ENCODE data around the gene CLEC16A.

CLEC16A gene

DNA sequence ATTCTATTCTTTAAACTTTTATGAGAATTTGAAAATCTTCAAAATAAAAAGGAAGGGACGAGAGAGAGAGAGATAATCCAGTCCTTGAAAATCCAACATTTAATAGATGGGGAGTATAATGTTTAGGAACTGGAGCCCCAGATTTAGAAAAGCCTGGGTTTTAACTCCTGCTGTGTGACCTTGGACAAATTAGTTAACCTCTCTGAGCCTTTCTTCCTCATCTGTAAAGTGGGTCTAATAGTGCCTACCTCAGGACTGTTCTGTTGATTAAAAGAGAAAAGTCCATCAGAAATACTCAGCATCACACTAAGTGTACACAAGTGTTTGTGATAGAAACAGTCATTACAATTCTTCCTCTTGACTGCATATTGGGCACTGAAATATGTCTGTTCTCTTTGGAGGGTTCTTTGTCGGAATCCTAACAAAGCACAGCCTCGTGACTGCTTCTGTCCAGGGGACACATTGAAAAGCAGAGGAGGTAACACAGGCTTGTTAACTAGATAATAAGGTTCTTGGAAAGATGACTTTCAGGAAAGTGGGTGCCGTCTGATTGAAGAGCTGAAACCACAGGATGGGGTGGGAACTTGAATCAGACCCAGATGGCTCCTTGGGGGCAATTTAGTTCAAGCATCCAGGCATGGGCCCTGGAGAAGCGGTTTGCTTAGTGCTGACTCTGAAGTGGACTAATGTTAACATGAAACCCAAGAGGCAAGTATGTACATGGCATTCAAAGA is 128.2 kb downstream of the CLEC16A start:
- Histone ChIP-seq H3K4me1 (ENCODE audit: control insufficient read depth in 5 of 5, insufficient read depth in 5 of 5, low read length in 5 of 5) (peaks cover 2 to 8% (median 4%) of the 10 kb centered on the region in 5 donors), H3K36me3 (ENCODE audit: control insufficient read depth in 5 of 5, insufficient read depth in 5 of 5, low read length in 5 of 5) (peaks cover 4 to 30% (median 12%) of the 10 kb centered on the region in 5 donors), H3K27ac (ENCODE audit: low read depth, low read length) (no peak overlapping the region), H3K27me3 (ENCODE audit: control insufficient read depth in 5 of 5, insufficient read depth in 4 of 5, low read length in 5 of 5) (no peaks in the 10 kb centered on the region), H3K9ac (ENCODE audit: low read length in 5 of 5) (no peak overlapping the region), H3K9me3 (ENCODE audit: control insufficient read depth in 5 of 5, low read length in 5 of 5) (no peaks in the 10 kb centered on the region), H3K4me3 (ENCODE audit: low read depth in 1 of 5, low read length in 5 of 5) (no peak overlapping the region)

DNA sequence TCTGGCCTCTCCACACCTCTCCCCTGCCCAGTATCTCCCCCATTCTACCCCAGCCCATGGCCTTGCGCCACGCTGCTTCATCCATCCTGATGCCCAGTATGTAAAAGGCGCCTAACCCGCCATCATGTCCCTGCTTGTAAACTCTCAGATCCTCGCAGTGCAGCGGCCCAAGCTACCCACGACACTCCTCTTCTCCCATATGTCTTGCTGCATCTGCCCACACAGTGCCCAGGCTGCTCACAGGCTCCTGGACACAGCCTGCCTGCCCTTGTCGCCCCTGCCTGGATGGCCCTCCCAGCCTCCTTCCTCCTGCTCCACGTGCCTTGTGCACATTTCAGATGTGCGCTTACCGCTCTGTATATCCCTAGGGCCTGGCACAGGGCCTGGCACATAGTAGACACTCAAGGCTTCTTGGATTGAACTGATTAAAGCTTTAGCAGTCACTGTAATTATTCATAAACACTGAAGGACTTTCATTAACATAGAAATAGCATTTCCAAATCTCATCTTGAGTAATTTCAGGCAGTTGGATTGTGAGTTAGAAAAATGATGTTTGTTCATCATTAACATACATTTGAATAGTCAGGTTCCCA is 129.1 kb downstream of the CLEC16A start:
- Histone ChIP-seq H3K36me3 (ENCODE audit: control insufficient read depth in 5 of 5, insufficient read depth in 5 of 5, low read length in 5 of 5) (peaks cover 4 to 27% (median 12%) of the 10 kb centered on the region in 5 donors), H3K9ac (ENCODE audit: low read length in 5 of 5) (no peak overlapping the region), H3K9me3 (ENCODE audit: control insufficient read depth in 5 of 5, low read length in 5 of 5) (no peaks in the 10 kb centered on the region), H3K4me1 (ENCODE audit: control insufficient read depth in 5 of 5, insufficient read depth in 5 of 5, low read length in 5 of 5) (peaks cover 3 to 7% (median 3%) of the 10 kb centered on the region in 5 donors), H3K4me3 (ENCODE audit: low read depth in 1 of 5, low read length in 5 of 5) (no peak overlapping the region), H3K27me3 (ENCODE audit: control insufficient read depth in 5 of 5, insufficient read depth in 4 of 5, low read length in 5 of 5) (no peaks in the 10 kb centered on the region), H3K27ac (ENCODE audit: low read depth, low read length) (no peak overlapping the region)

DNA sequence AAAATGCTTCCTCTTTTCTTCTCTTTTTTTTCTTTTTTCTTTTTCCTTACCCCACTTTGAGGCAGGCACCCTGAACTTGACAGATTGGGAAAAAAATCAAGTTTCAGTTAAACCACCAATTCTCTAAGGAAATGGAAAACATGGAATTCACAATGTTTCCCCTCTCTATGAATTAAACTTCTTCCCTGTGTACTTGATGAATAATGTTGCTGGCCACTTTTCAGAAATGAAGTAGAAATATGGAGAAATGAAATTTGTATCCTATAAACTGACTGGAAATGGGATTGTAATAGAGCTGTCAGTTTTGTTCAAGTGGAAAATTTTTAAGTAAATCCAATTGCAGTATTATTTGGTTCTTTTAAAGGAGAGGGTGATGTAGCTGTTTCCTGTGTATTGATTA is 129.8 kb downstream of the CLEC16A start:
- Histone ChIP-seq H3K27ac (ENCODE audit: low read depth, low read length) (no peak overlapping the region), H3K4me1 (ENCODE audit: control insufficient read depth in 5 of 5, insufficient read depth in 5 of 5, low read length in 5 of 5) (peaks cover 6 to 13% (median 9%) of the 10 kb centered on the region in 5 donors), H3K9ac (ENCODE audit: low read length in 5 of 5) (no peak overlapping the region), H3K4me3 (ENCODE audit: low read depth in 1 of 5, low read length in 5 of 5) (no peak overlapping the region), H3K27me3 (ENCODE audit: control insufficient read depth in 5 of 5, insufficient read depth in 4 of 5, low read length in 5 of 5) (no peaks in the 10 kb centered on the region), H3K36me3 (ENCODE audit: control insufficient read depth in 5 of 5, insufficient read depth in 5 of 5, low read length in 5 of 5) (peaks cover 4 to 27% (median 12%) of the 10 kb centered on the region in 5 donors), H3K9me3 (ENCODE audit: control insufficient read depth in 5 of 5, low read length in 5 of 5) (no peaks in the 10 kb centered on the region)

DNA sequence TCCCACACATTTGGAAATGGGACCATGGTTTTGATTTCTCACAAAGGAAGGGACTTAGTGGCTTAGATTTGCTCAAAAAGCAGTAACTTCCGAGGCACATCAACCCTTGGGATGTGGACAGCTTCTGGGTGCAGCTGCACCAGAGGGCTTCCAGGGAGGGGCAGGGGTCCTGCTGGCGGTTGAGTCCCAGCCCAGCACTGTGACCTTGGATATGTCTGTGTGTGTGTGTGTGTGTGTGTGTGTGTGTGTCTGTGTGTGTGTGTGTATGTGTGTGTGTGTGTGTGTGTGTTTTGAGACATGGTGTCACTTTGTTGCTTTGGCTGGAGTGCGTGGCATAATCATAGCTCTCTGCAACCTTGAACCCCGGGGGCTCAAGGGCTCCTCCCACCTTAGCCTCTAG is 130.8 kb downstream of the CLEC16A start:
- no peak overlapping the region for H3K4me3 ChIP-seq (ENCODE audit: low read depth in 1 of 5, low read length in 5 of 5)
- no peak overlapping the region for H3K9ac ChIP-seq (ENCODE audit: low read length in 5 of 5)
- peaks cover 6 to 23% (median 19%) of the 10 kb centered on the region in 5 donors for H3K4me1 ChIP-seq (ENCODE audit: control insufficient read depth in 5 of 5, insufficient read depth in 5 of 5, low read length in 5 of 5)
- H3K36me3 ChIP-seq (ENCODE audit: control insufficient read depth in 5 of 5, insufficient read depth in 5 of 5, low read length in 5 of 5), result peaks cover 4 to 31% (median 12%) of the 10 kb centered on the region in 5 donors
- no peaks in the 10 kb centered on the region for H3K9me3 ChIP-seq (ENCODE audit: control insufficient read depth in 5 of 5, low read length in 5 of 5)
- H3K27me3 ChIP-seq (ENCODE audit: control insufficient read depth in 5 of 5, insufficient read depth in 4 of 5, low read length in 5 of 5), result no peaks in the 10 kb centered on the region
- H3K27ac ChIP-seq (ENCODE audit: low read depth, low read length), result no peak overlapping the region

DNA sequence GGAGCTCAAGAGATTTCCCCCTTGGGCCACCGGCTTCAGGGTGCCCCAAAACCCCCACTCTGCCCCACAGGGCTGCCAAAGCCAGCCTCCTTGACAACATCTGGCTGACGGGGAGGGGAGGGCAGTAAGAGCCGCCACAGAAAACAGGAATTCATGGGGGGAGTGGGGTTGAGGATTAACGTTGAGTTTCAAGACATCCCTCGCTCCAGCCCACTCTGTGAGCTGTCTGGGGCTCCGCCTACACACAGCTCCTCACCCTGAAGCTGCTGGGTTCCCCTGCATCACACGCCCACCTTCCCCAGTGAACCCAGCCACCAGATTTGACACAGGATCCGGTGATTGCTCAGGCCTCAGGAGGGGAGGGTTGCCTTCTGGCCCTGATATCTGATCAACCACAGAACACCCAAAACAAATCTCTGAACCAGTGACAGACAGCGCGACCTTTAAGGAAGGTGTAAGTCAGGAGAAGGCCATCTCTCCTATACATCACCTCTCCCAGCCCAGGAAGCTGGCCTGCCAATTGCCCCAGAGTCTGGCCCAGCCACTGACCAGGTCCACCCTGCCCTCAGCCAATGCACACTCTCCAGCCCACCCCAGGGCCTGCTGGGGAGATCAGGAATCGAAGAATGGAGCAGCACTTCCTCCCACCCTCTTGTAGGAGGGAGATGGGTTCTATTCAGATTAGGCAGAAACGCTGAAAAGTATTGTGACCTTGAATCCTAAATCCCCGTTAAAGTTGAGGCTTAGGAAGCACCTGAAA is 132.1 kb downstream of the CLEC16A start:
- Histone ChIP-seq H3K4me3 (ENCODE audit: low read depth in 1 of 5, low read length in 5 of 5) (no peak overlapping the region), H3K27me3 (ENCODE audit: control insufficient read depth in 5 of 5, insufficient read depth in 4 of 5, low read length in 5 of 5) (no peaks in the 10 kb centered on the region), H3K9me3 (ENCODE audit: control insufficient read depth in 5 of 5, low read length in 5 of 5) (no peaks in the 10 kb centered on the region), H3K27ac (ENCODE audit: low read depth, low read length) (no peak overlapping the region), H3K36me3 (ENCODE audit: control insufficient read depth in 5 of 5, insufficient read depth in 5 of 5, low read length in 5 of 5) (peaks cover 4 to 34% (median 14%) of the 10 kb centered on the region in 5 donors), H3K4me1 (ENCODE audit: control insufficient read depth in 5 of 5, insufficient read depth in 5 of 5, low read length in 5 of 5) (peaks cover 6 to 23% (median 21%) of the 10 kb centered on the region in 5 donors), H3K9ac (ENCODE audit: low read length in 5 of 5) (no peak overlapping the region)

DNA sequence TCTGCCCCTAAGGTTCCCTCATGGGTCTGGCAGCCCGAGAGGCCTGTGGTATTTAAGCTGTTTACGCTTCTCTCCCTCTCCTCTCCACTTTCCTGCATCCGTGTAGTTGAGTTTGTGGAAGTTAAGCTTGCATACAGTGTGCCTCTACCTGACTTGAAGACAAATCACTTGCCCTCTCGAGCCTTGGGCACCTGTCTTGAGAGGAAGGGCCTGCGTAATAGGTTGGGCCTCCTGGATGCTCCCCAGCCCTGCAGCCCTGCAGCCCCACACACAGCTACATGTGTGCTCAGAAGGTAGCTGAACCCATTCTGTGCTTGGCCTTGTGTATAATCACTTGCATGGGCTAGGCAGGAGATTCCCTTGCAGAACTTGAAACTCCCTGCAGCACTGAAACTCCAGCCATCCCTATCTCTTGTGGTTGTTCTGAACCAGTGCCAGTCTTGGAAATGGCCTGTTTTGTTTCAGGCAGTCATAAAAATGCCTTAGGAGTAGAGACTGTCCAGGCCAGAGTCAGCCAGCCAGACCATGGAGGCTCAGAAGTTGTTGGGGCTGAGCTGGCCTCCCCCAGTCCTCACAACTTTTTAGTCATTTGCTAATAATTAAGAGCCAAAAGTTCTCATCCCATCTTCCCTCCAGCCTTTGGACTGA is 134.6 kb downstream of the CLEC16A start:
- Histone ChIP-seq H3K4me1 (ENCODE audit: control insufficient read depth in 5 of 5, insufficient read depth in 5 of 5, low read length in 5 of 5) (peaks cover 6 to 23% (median 21%) of the 10 kb centered on the region in 5 donors), H3K9ac (ENCODE audit: low read length in 5 of 5) (peak overlapping the region in 1 of 5 donors; percentile 25), H3K27ac (ENCODE audit: low read depth, low read length) (peak overlapping the region; percentile 46), H3K9me3 (ENCODE audit: control insufficient read depth in 5 of 5, low read length in 5 of 5) (no peaks in the 10 kb centered on the region), H3K36me3 (ENCODE audit: control insufficient read depth in 5 of 5, insufficient read depth in 5 of 5, low read length in 5 of 5) (peaks cover 4 to 25% (median 18%) of the 10 kb centered on the region in 5 donors), H3K4me3 (ENCODE audit: low read depth in 1 of 5, low read length in 5 of 5) (no peak overlapping the region), H3K27me3 (ENCODE audit: control insufficient read depth in 5 of 5, insufficient read depth in 4 of 5, low read length in 5 of 5) (no peaks in the 10 kb centered on the region)

DNA sequence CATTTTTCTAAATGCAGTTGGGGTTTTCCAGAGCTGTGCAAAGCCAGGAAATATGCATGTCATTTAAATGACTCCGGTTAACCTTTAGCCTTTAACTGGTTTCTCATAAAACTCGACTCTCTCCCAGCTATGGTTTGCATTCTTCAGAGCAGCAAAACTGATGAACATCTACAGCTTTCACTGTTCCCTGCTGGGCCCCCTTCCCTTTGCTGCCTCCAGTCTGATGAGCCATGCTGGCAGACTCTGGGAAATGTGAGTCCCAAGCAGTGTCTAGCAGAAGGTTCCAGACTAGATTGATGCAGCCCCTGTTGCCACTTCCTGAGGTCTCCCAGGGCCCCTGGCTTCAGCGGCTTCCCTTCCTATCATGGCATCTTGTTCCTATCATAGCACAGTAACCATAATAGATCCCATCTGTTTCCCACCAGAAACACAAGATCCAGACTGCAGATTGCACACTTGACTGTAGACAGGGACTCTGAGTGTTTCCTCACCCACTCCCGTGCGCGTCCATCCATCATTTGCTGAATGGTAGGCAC is 135.4 kb downstream of the CLEC16A start:
- Histone ChIP-seq H3K9me3 (ENCODE audit: control insufficient read depth in 5 of 5, low read length in 5 of 5) (no peaks in the 10 kb centered on the region), H3K36me3 (ENCODE audit: control insufficient read depth in 5 of 5, insufficient read depth in 5 of 5, low read length in 5 of 5) (peaks cover 0 to 25% (median 18%) of the 10 kb centered on the region in 5 donors), H3K4me3 (ENCODE audit: low read depth in 1 of 5, low read length in 5 of 5) (no peak overlapping the region), H3K9ac (ENCODE audit: low read length in 5 of 5) (no peak overlapping the region), H3K27me3 (ENCODE audit: control insufficient read depth in 5 of 5, insufficient read depth in 4 of 5, low read length in 5 of 5) (no peaks in the 10 kb centered on the region), H3K27ac (ENCODE audit: low read depth, low read length) (no peak overlapping the region), H3K4me1 (ENCODE audit: control insufficient read depth in 5 of 5, insufficient read depth in 5 of 5, low read length in 5 of 5) (peaks cover 6 to 28% (median 23%) of the 10 kb centered on the region in 5 donors)

DNA sequence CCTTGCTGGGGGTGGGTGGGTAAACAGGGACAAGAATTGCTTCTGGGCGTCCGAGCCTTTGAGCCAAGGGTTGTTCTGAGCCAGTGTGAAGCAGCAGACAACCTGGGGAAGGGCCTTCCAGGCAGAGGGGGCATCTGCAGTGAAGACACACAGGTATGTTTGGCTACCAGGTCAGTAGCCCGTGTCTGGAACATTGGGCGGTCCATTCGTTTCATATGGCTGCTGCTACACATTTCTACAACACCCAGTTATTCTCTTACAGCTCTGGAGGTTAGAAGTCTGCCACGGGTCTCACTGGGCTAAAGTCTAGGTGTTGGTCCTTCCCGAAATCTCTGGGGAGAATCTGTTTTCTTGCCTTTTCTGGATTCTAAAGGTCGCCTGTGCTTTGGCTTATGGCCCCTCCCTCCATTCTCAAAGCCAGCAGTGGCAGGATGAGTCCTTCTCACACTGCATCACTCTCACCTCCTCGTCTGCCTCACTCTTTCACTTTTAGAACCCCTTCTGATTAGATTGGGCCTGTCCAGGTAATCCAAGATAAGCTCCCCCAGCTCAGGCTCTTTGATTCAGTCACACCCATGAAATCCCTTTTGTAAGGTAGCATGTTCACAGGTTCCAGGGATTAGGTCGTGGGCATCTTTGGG is 136.1 kb downstream of the CLEC16A start:
- Histone ChIP-seq H3K36me3 (ENCODE audit: control insufficient read depth in 5 of 5, insufficient read depth in 5 of 5, low read length in 5 of 5) (peaks cover 0 to 32% (median 18%) of the 10 kb centered on the region in 5 donors), H3K9me3 (ENCODE audit: control insufficient read depth in 5 of 5, low read length in 5 of 5) (no peaks in the 10 kb centered on the region), H3K27me3 (ENCODE audit: control insufficient read depth in 5 of 5, insufficient read depth in 4 of 5, low read length in 5 of 5) (no peaks in the 10 kb centered on the region), H3K4me3 (ENCODE audit: low read depth in 1 of 5, low read length in 5 of 5) (no peak overlapping the region), H3K4me1 (ENCODE audit: control insufficient read depth in 5 of 5, insufficient read depth in 5 of 5, low read length in 5 of 5) (peaks cover 6 to 32% (median 28%) of the 10 kb centered on the region in 5 donors), H3K27ac (ENCODE audit: low read depth, low read length) (no peak overlapping the region), H3K9ac (ENCODE audit: low read length in 5 of 5) (no peak overlapping the region)

DNA sequence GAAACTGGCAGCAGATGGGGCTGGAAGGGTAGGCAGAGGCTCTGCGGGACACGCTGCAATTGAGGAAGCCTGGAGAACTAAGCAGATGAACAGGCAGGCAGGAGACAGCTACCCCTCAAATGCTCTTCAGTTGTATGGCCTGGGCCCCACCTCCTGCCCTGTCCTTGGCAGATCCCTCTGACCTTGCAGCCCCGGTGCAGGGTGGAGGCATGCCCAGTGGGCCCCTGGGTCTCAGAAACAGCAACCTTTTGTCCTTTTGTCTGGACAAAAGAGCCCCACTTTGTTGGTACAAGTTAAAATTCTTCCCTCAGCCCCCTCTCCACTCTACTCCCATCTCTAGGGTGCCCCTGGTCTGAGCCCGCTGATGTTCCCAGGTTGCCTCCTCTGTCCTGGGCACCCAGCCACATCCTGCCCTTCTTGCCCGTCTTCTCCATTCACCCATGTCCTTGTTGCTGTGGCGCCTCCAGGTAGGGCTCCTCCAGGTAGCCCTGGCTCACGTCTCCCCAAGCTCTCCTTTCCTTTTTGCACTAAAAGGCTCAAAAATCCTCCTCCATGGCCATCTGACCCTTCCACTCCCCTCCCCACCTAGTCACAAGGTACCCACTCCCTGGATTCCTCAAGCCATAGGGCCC is 136.8 kb downstream of the CLEC16A start:
- H3K4me3 ChIP-seq (ENCODE audit: low read depth in 1 of 5, low read length in 5 of 5), result no peak overlapping the region
- peaks cover 6 to 34% (median 30%) of the 10 kb centered on the region in 5 donors for H3K4me1 ChIP-seq (ENCODE audit: control insufficient read depth in 5 of 5, insufficient read depth in 5 of 5, low read length in 5 of 5)
- no peaks in the 10 kb centered on the region for H3K9me3 ChIP-seq (ENCODE audit: control insufficient read depth in 5 of 5, low read length in 5 of 5)
- no peak overlapping the region for H3K9ac ChIP-seq (ENCODE audit: low read length in 5 of 5)
- H3K36me3 ChIP-seq (ENCODE audit: control insufficient read depth in 5 of 5, insufficient read depth in 5 of 5, low read length in 5 of 5), result peaks cover 0 to 31% (median 18%) of the 10 kb centered on the region in 5 donors
- H3K27me3 ChIP-seq (ENCODE audit: control insufficient read depth in 5 of 5, insufficient read depth in 4 of 5, low read length in 5 of 5), result no peaks in the 10 kb centered on the region
- no peak overlapping the region for H3K27ac ChIP-seq (ENCODE audit: low read depth, low read length)

Measured in subcutaneous abdominal adipose tissue (tissue), 5 donors.